ENCODE measurements around the gene HTR1D.

The HTR1D gene

DNA sequence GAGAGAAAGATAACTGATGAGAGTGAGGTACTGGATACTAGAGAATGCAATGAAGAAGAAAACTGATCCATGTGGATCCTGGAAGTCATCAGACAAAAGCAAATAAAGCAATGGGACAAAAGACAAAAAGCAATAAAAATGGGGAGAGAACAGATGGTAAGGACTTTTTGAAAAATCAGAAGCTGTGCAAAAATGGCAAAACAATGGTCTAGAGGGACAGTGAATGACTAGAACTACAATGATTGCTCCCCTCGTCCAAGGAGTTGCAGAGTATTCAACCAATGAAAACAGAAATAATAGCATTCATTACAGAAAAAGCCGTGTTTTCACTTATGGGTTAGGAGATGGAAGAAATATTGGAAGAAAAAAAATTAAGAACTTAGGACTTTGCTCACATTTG lies 67.2 kb downstream of the HTR1D start:
- DNase-seq (ENCODE audit: low spot score) = no peak

DNA sequence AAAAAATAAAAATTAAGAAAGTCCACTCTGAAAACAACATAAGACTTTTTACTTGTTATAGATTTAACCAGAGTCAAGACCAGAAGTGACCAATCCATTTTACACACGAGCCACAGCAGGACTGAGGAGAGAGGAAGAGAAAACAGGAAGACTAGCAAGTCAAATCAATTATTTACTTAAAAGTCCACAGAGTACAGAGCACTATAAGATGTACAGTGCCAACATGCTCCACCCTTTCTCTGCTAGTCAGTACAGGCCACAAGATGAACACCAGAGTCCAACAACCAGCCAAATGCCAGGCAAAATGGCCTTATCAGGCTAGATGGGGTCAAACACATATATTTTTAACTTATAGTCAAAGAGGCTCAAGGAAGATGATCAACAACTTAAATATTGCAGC lies 68.2 kb downstream of the HTR1D start:
- DNase-seq (ENCODE audit: low spot score) = no peak

GRCh38 chr1:23148084-23148483 lies 69.2 kb downstream of the HTR1D start:
- no peak for DNase-seq (ENCODE audit: low spot score)

All from putamen (tissue), 1 donor.